OCI-LY7 (cell line): ENCODE data around the gene ADCY3. TPM values are rescaled to one million over a fixed set of nuclear protein-coding genes. Genes with fewer than 3 reads are reported as not detected.

Source experiments
- BruUV-seq: library from RNA; stranded (reverse); fragments of 400-500 nt; replicated peaks from 2 replicates; lab custom pipeline; 2021; lab: Mats Ljungman, UMichigan
- CTCF ChIA-PET: fragments of 300-600 bp; sonication (Branson Sonifier 250); formaldehyde crosslinking; loops from one replicate; lab custom pipeline; 2022; ENCODE audit warnings: antibody characterized with exemption; ENCODE audit not compliant: unreplicated experiment; lab: Charles Lee
- POLR2A ChIA-PET: fragments of 300-600 bp; sonication (Branson Sonifier 250); formaldehyde crosslinking; loops from one replicate; lab custom pipeline; 2022; ENCODE audit warnings: antibody characterized with exemption; lab: Charles Lee
- DNase-seq: peaks from one replicate; pipeline ENCODE4 v3.0.0-alpha.2; 2015; ENCODE audit warnings: low spot score
- H2AFZ ChIP-seq: fragments of 200-600 bp; sonication (generic), shearing (Covaris generic); 2 replicates; pipeline ENCODE4 v1.6.1; 2014; ENCODE audit warnings: mild to moderate bottlenecking, antibody characterized with exemption, low read length, moderate library complexity
- H3K27ac ChIP-seq: fragments of 200-600 bp; sonication (generic); 2 replicates; pipeline ENCODE4 v1.5.1; 2014; ENCODE audit warnings: mixed run types, low read depth, mild to moderate bottlenecking, moderate library complexity, low read length, inconsistent platforms; ENCODE audit not compliant: poor library complexity, severe bottlenecking
- H3K36me3 ChIP-seq: fragments of 200-600 bp; sonication (generic); 2 replicates; pipeline ENCODE4 v1.6.1; 2014; ENCODE audit warnings: mild to moderate bottlenecking, antibody characterized with exemption, low read length, moderate library complexity, mixed read lengths; ENCODE audit not compliant: insufficient read depth
- H3K4me1 ChIP-seq: fragments of 200-600 bp; sonication (generic); 2 replicates; pipeline ENCODE4 v1.5.1; 2014; ENCODE audit warnings: mild to moderate bottlenecking, low read length; ENCODE audit not compliant: insufficient read depth, poor library complexity, severe bottlenecking
- H3K4me2 ChIP-seq: fragments of 200-600 bp; sonication (generic); 2 replicates; pipeline ENCODE4 v1.6.1; 2014; ENCODE audit warnings: mild to moderate bottlenecking, low read length
- H3K4me3 ChIP-seq: fragments of 200-600 bp; sonication (generic); 2 replicates; pipeline ENCODE4 v1.5.1; 2014; ENCODE audit warnings: mild to moderate bottlenecking, low read depth, low read length; ENCODE audit not compliant: poor library complexity, severe bottlenecking
- H3K79me2 ChIP-seq: fragments of 200-600 bp; sonication (generic); 2 replicates; pipeline ENCODE4 v1.6.1; 2016; ENCODE audit warnings: low read depth, mild to moderate bottlenecking, low read length, moderate library complexity, mixed read lengths; ENCODE audit not compliant: insufficient read depth
- H3K9me2 ChIP-seq: fragments of 200-600 bp; sonication (generic); 2 replicates; pipeline ENCODE4 v1.6.1; 2016; ENCODE audit warnings: mild to moderate bottlenecking, low read length, mixed read lengths; ENCODE audit not compliant: insufficient read depth
- H3K9me3 ChIP-seq: fragments of 200-600 bp; sonication (generic); 2 replicates; pipeline ENCODE4 v1.6.1; 2014; ENCODE audit warnings: mild to moderate bottlenecking, mixed run types, low read length, mixed read lengths
- H4K20me1 ChIP-seq: fragments of 200-600 bp; sonication (generic); 2 replicates; pipeline ENCODE4 v1.6.1; 2014; ENCODE audit warnings: mild to moderate bottlenecking, antibody characterized with exemption, low read length, moderate library complexity, mixed read lengths; ENCODE audit not compliant: insufficient read depth
- EZH2phosphoT487 ChIP-seq: fragments of 200-600 bp; sonication (generic); IDR thresholded peaks from 2 replicates; pipeline ENCODE4 v1.6.1; 2018; ENCODE audit warnings: low read depth, borderline replicate concordance, mild to moderate bottlenecking, mixed run types, antibody characterized with exemption, low read length, moderate library complexity, mixed read lengths
- intact Hi-C: fragments of 100-400 bp; cut with micrococcal nuclease; formaldehyde crosslinking; loops from one replicate; pipeline ENCODE4 v1.10.0; 2022; ENCODE audit not compliant: unreplicated experiment
- total RNA-seq, 2 experiments: library from RNA; depleted of rRNA in 1 of 2; stranded (reverse); fragments of >200 nt in 1 of 2; shearing (Covaris generic) in 1 of 2; gene quantifications; 2 replicates each; pipeline ENCODE4 v1.2.3, GENCODE V29; 2014 to 2022
- TF ChIP-seq, protein P1 (sequence below): fragments of 200-600 bp; sonication (generic); conservative IDR thresholded peaks from 2 replicates; pipeline ENCODE4 v1.5.1; 2014; ENCODE audit warnings: mild to moderate bottlenecking, antibody characterized with exemption, low read length, moderate library complexity, mixed read lengths

Gene ADCY3
- total RNA-seq, 2 experiments from 2014 or later, result 45.8 to 55.0 TPM

DNA sequence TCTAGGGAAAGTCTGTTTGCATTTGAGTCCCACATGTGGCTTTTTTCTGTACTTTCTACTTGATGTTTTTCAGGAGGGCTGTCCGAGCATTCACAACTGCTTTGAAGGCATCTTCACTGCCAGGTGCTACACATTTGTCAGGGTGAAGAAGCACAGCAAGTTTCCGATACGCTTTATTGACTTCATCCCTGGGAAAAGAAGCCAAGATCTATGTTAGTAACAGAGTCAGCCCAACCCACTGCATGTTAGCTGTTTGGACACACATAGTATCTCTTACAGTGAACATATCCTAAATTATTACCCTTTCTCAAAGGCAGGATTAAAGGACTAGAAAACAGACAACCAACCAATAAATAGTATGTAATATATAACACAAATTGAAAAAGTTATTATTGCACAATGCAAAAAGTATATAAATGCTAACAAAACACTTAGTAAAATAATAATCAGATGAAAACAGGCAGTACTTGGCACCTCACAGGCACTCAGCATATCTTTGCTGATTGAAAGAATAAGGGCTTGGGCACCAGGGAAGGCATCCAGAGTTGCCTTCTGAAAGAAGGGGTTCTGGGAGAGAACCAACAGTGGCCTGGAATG, 27.6 kb upstream of the ADCY3 start:
- H3K4me2 ChIP-seq, result no peak overlapping the region
- no peak for DNase-seq
- no peaks in the 10 kb centered on the region for H3K9me3 ChIP-seq
- H3K9me2 ChIP-seq, result no peaks in the 10 kb centered on the region
- CTCF ChIA-PET, result no interaction called here
- no peaks in the 10 kb centered on the region for H3K4me1 ChIP-seq
- H3K36me3 ChIP-seq, result peaks cover 56% of the 10 kb centered on the region
- no peaks in the 10 kb centered on the region for H3K79me2 ChIP-seq
- no peak overlapping the region for H3K4me3 ChIP-seq
- no peak overlapping the region for H2AFZ ChIP-seq
- BruUV-seq, result no TSS peak
- H4K20me1 ChIP-seq, result no peaks in the 10 kb centered on the region
- intact Hi-C loops, result no loop called here
- TF ChIP-seq EZH2phosphoT487, result no peak
- TF ChIP-seq, protein P1, sequence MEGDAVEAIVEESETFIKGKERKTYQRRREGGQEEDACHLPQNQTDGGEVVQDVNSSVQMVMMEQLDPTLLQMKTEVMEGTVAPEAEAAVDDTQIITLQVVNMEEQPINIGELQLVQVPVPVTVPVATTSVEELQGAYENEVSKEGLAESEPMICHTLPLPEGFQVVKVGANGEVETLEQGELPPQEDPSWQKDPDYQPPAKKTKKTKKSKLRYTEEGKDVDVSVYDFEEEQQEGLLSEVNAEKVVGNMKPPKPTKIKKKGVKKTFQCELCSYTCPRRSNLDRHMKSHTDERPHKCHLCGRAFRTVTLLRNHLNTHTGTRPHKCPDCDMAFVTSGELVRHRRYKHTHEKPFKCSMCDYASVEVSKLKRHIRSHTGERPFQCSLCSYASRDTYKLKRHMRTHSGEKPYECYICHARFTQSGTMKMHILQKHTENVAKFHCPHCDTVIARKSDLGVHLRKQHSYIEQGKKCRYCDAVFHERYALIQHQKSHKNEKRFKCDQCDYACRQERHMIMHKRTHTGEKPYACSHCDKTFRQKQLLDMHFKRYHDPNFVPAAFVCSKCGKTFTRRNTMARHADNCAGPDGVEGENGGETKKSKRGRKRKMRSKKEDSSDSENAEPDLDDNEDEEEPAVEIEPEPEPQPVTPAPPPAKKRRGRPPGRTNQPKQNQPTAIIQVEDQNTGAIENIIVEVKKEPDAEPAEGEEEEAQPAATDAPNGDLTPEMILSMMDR, result no peak
- H3K27ac ChIP-seq, result no peak overlapping the region
- POLR2A ChIA-PET, result interaction anchor here (1.0 to 1.1 kb wide), 2 partner anchors 10 to 35 kb away, joined by 3 read pairs; no protein-coding TSS in a partner anchor

DNA sequence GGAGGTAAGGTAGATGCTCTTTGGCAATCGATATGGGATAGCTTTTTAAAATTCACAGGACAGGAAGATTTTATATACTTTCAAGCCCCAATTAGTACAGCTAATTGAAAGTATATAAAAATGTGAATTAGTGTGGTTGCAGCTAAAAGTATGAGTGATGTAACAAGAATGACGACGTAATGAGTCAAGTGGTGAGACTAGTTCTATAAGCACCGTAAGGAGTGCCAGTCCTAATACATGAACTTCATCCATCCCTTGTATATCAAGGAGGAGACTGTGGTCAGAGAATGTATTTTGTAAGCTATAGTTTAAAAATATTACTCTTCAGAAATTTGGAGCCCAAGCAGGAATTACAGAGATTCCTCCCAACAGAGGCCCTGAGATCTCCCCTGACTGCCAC, 25.9 kb upstream of the ADCY3 start:
- TF ChIP-seq, protein P1, result no peak
- TF ChIP-seq EZH2phosphoT487, result no peak
- Histone ChIP-seq H3K4me1 (no peaks in the 10 kb centered on the region), H4K20me1 (no peaks in the 10 kb centered on the region), H3K9me3 (no peaks in the 10 kb centered on the region), H2AFZ (no peak overlapping the region), H3K4me3 (no peak overlapping the region), H3K36me3 (peaks cover 40% of the 10 kb centered on the region), H3K9me2 (no peaks in the 10 kb centered on the region), H3K27ac (no peak overlapping the region), H3K79me2 (no peaks in the 10 kb centered on the region), H3K4me2 (no peak overlapping the region)
- ChIA-PET CTCF (interaction anchor here (0.7 kb wide), 1 partner anchor 11 kb away, joined by 3 read pairs; no protein-coding TSS in a partner anchor), POLR2A (interaction anchor here (1.1 kb wide), 1 partner anchor 11 kb away, joined by 3 read pairs; no protein-coding TSS in a partner anchor)
- intact Hi-C loops, result no loop called here
- no TSS peak for BruUV-seq
- no peak for DNase-seq

DNA sequence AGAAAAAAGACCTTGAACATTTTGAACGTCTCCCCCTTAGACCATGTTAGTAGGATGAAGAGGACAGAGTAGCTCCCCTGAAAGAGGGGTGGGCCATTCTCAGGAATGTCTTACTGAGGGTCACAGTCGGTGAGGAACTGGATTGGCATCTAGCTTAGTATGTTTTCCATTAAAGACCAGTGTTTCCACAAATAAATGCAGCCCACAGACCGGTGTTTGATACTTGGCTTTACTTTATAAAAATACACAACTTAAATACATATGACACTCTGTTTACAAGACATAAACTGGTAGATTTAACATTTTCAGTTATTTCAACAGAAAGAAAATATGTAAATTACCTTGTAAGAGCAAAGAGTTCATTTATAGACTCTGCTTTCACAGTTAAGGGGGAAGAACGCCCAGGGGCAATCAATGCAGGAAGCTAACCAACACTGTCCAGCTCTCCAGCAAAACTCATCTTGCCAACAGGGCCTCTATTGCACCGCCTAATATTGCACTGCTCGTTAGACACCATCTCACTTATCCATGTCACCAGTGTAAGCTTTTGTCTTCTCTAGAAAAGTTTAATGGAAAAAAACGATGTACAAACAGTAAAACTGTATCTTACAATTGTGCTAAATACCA, 23.5 kb upstream of the ADCY3 start:
- Histone ChIP-seq H3K4me1 (no peaks in the 10 kb centered on the region), H3K79me2 (no peaks in the 10 kb centered on the region), H2AFZ (no peak overlapping the region), H3K36me3 (peaks cover 25% of the 10 kb centered on the region), H3K4me3 (no peak overlapping the region), H3K4me2 (no peak overlapping the region), H3K9me3 (no peaks in the 10 kb centered on the region), H4K20me1 (no peaks in the 10 kb centered on the region), H3K27ac (no peak overlapping the region), H3K9me2 (no peaks in the 10 kb centered on the region)
- no TSS peak for BruUV-seq
- no peak for DNase-seq
- TF ChIP-seq, protein P1, result no peak
- TF ChIP-seq EZH2phosphoT487, result no peak
- ChIA-PET CTCF (no interaction called here), POLR2A (interaction anchor here (1.3 to 1.6 kb wide), 3 partner anchors 8 to 19 kb away, joined by 4 to 8 read pairs (median 6); no protein-coding TSS in a partner anchor)
- intact Hi-C loops, result no loop called here
